Right ventricle myocardium inferior (tissue), 1 donor: ENCODE results near the gene BCAS3. TPM values are rescaled to one million over a fixed set of nuclear protein-coding genes. Genes with fewer than 3 reads are reported as not detected.

ENCODE experiments used
- ATAC-seq: fragments of 200-7000 bp; cut with Tn5 transposase; one replicate; pipeline ENCODE4 v1.9.1; 2020; ENCODE audit warnings: mild to moderate bottlenecking, moderate library complexity
- DNase-seq: peaks from one replicate; pipeline ENCODE4 v3.0.0; 2021; ENCODE audit errors: missing footprints
- intact Hi-C: fragments of 100-400 bp; cut with DNase I; formaldehyde crosslinking; loops from one replicate; pipeline ENCODE4 v1.11.0; 2022
- long read RNA-seq: library from polyadenylated mRNA; unstranded; transcript quantifications from one replicate; pipeline ENCODE4 v2.0.0, GENCODE V29; 2021
- total RNA-seq: library from RNA; stranded (reverse); fragmentation: NEBNext Ultra II Directional; extraction: Animal tissue kit (Norgen Biotek cat#: 25700); gene quantifications from one replicate; pipeline ENCODE4 v1.2.1, GENCODE V29; 2021
- donor health status: DM: no; HTN: yes; CAD: no; lungs with severe emphysema.

BCAS3 gene
- total RNA-seq: 13.3 TPM
- long read RNA-seq: 0 reads

DNA sequence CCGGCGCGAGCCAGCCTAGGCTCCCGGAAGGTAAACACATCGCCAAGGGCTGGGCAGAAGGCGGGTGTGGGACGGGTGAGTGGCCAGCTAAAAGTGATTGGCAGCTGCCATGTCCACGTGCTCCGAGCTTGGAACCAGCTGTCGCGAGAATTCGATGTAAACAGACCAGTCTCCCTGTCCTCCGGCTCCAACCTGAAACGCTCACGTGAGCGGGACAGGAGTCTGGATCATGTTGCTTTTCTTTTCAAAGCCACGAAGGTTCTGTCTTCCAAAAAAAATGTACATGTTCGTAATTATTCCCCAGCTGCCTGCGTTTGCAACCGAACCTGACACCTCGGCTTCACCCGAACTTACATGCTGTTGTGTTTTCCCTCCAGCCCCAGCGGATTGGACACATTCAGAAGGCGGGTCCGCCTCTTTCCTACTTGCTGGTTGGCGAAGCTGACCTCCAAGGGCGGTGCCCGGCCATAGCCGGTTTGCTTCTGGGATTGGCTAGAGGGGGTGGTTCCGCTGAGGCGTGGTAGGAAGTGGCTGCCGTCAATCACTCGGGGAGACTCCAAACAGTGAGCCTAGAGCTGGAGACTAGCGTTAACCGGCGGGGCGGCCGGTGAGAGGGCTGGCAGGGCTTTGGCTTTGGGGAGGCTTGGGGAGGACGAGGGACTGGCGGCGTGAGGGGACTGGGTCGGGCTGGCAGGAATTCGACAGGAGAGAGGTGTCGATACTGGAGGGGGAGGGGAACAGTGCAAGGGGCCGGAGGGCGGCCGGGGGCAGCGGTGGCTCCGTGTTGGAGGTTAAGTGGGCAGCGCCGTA, at the start of gene BCAS3:
TSS of gene BCAS3 (plus strand) at position 544 of the 810 bp plus-strand sequence.
- intact Hi-C loops: loop anchor here (2.0 kb wide), 1 partner anchor 77 kb away; the partner anchor contains the start of gene PPM1D
- ATAC-seq (peak; percentile 99), DNase-seq (peak; percentile 98)

- intact Hi-C loops: no loop called here
- no peak for DNase-seq
- no peak for ATAC-seq
Measured at GRCh38 chr17:60628252-60628889, 49.3 kb upstream of the BCAS3 start.

DNA sequence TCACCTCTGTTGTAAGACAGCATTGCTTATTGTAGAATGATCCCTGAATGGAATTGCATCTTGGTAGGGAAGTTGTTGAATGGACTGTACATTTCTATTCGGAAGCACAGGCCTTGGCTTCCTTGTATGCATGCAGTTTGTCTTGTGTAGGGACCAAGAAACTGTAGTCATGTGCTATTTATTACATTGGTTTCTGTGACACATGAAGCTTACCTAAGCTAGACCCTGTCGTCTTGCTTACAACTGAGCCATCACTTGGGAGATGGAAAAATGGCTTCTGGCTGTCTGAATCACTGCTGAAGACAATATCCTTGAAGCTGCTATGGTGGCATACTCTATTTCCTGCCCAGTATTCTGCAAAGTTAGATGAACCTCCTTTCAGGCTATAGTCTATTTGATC, 48.5 kb upstream of the BCAS3 start:
- intact Hi-C loops: no loop called here
- no peak for ATAC-seq
- no peak for DNase-seq

DNA sequence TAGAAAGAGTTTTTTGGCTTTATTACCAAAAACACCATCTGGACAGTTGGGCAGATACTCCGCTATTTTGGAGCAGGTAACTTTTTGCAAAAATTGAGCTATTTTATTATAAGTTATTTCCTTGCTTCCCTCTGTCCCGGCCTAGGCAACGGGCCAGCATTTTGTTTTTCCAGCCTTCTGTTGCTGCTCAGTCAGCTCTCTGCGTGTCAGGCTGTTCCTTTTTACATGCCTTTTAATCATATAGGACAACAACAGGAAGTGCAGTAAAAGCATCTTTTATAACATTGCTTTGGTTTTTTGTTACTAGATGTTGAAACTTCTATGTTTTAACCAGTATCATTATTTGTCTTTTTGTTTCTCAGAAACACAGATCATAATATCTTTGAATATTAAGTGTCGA, 47.3 kb upstream of the BCAS3 start:
- no peak for ATAC-seq
- intact Hi-C loops: loop anchor here (10.0 kb wide), 2 partner anchors 106 to 166 kb away; partner anchors contain the start of gene APPBP2
- DNase-seq: no peak

DNA sequence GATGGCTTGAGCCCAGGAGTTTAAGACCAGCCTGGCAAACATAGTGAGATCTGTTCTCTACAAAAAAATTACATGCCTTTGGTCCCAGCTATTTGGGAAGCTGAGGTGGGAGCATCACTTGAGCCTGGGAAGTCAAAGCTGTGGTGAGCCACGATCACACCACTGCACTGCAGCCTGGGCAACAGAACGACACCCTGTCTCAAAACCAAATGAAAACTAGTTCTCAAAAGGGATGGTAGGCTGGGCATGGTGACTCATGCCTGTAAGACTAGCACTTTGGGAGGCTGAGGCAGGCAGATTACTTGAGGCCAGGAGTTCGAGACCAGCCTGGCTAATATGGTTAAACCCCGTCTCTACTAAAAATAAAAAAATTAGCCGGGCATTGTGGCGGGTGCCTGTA, 46.5 kb upstream of the BCAS3 start:
- DNase-seq: no peak
- no peak for ATAC-seq
- intact Hi-C loops: loop anchor here (10.0 kb wide), 2 partner anchors 106 to 166 kb away; partner anchors contain the start of gene APPBP2

GRCh38 chr17:60637683-60638082, 40.0 kb upstream of the BCAS3 start:
- ATAC-seq: no peak
- no peak for DNase-seq
- intact Hi-C loops: loop anchor here (2.0 to 10.0 kb wide), 4 partner anchors 35 to 173 kb away; partner anchors contain the start of genes APPBP2 and PPM1D

DNA sequence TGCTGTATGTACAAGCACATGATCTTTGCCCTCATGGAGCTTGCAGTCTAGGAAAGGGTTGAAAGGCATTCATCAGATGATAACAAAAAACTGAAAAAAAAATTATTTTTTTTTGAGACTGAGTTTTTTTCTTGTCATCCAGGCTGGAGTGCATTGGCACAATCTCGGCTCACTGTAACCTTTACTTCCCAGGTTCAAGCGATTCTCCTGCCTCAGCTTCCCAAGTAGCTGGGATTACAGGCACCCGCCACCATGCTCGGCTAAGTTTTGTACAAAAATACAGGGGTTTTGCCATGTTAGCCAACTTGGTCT, 38.7 kb upstream of the BCAS3 start:
- intact Hi-C loops: loop anchor here (2.0 to 10.0 kb wide), 4 partner anchors 37 to 174 kb away; partner anchors contain the start of genes APPBP2 and PPM1D
- DNase-seq (no peak), ATAC-seq (no peak)

- ATAC-seq (no peak), DNase-seq (no peak)
- intact Hi-C loops: no loop called here
Measured at GRCh38 chr17:60640503-60640902, 37.1 kb upstream of the BCAS3 start.

DNA sequence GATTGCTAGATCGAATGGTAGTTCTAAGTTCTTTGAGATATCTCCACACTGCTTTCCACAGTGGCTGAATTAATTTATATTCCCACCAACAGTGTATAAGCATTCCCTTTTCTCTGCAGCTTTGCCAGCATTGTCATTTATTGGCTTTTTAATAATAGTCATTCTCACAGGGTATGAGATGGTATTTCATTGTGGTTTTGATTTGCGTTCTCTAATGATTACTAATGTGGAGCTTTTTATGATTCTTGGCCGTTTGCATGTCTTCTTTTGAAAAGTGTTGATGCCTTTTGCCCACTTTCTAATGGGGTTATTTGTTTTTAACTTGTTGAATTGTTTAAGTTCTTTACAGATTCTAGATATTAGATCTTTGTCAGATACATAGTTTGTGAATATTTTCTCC, 36.5 kb upstream of the BCAS3 start:
- intact Hi-C loops: no loop called here
- DNase-seq (no peak), ATAC-seq (no peak)

- no peak for DNase-seq
- intact Hi-C loops: no loop called here
- ATAC-seq: peak; percentile 73
Measured at GRCh38 chr17:60641810-60642220, 35.8 kb upstream of the BCAS3 start.

GRCh38 chr17:60645918-60646523, 31.6 kb upstream of the BCAS3 start:
- intact Hi-C loops: no loop called here
- ATAC-seq (no peak), DNase-seq (no peak)

DNA sequence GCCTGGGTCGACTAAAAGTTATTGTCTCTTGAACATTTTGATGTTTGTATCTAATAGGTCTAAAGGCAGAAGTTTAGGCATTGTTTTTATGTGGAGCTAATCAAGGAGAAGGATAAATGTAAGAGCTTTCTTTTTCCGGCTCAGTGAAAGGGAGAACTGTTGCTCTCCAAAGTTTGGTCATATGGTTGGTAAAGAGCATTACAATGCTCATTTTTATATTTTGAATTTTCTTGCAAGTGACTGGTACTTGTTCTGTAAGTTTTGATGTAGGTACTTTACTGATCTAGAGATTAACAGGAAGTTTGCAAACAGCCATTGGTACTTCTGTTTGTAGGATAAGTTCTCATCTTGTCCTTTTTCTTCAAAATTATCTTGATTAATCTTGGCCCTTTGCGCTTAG, 30.9 kb upstream of the BCAS3 start:
- intact Hi-C loops: no loop called here
- no peak for ATAC-seq
- no peak for DNase-seq

GRCh38 chr17:60647705-60648104, 29.9 kb upstream of the BCAS3 start:
- intact Hi-C loops: no loop called here
- DNase-seq (no peak), ATAC-seq (no peak)

GRCh38 chr17:60652454-60653247, 25.0 kb upstream of the BCAS3 start:
- intact Hi-C loops: no loop called here
- ATAC-seq (no peak), DNase-seq (no peak)

DNA sequence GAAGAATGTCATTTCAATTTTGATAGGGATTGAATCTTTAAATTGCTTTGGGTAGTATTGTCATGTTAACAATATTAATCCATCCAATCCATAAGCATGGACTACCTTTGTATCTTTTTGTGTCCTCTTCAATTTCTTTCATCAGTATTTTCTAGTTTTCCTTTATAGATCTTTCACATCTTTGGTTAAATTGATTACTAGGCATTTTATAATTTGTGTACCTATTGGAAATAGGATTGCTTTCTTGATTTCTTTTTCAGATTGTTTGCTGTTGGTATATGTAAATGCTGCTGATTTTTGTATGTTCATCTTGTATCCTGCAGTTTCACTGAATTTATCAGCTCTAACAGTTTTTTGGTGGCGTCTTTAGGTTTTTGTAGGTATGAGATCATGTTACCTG, 24.1 kb upstream of the BCAS3 start:
- DNase-seq: no peak
- intact Hi-C loops: no loop called here
- no peak for ATAC-seq

- DNase-seq (no peak), ATAC-seq (no peak)
- intact Hi-C loops: no loop called here
Measured at GRCh38 chr17:60656499-60656898, 21.2 kb upstream of the BCAS3 start.

GRCh38 chr17:60659156-60659555, 18.5 kb upstream of the BCAS3 start:
- intact Hi-C loops: no loop called here
- DNase-seq: no peak
- no peak for ATAC-seq

GRCh38 chr17:60661489-60661888, 16.2 kb upstream of the BCAS3 start:
- no peak for DNase-seq
- ATAC-seq: no peak
- intact Hi-C loops: no loop called here

DNA sequence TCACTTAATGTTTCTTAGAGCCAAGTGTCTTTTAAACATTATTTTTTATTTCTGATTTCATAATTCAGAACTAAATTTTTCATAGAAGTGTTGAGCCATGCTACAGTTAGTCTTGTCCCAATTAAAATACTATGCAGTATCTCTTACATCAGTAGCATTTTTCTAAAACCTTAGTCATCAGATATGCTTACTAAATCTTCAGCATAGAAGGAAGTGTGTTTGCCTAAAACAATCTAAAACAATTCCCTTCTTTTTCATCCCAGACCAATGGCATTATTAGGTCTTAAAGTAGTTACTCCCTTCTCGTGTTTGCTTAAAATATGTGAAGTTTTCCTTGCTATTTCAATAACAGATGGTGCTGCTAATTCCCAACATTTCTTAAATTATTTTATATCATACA, 13.6 kb upstream of the BCAS3 start:
- intact Hi-C loops: no loop called here
- ATAC-seq: no peak
- DNase-seq: no peak
